Thyroid gland (tissue), 4 donors: ENCODE measurements around the gene CCSER1. TPM values are rescaled to one million over a fixed set of nuclear protein-coding genes. Genes with fewer than 3 reads are reported as not detected.

Experiments
- DNase-seq, 2 donors: peaks; one replicate each; pipeline ENCODE4 v3.0.0-alpha.2; 2019
- H3K27ac ChIP-seq, 3 donors: fragments of 200-600 bp; sonication (generic); 1 replicate in 2 of 3; 2 replicates in 1 of 3; pipeline ENCODE4 v1.5.1; 2016 to 2019; ENCODE audit warnings: mild to moderate bottlenecking in 1 of 3, moderate library complexity in 1 of 3
- H3K27me3 ChIP-seq: fragments of 200-600 bp; sonication (generic); one replicate; pipeline ENCODE4 v1.5.1; 2019
- H3K36me3 ChIP-seq, 2 donors: fragments of 200-600 bp; sonication (generic); one replicate each; pipeline ENCODE4 v1.5.1; 2016 to 2019
- H3K4me1 ChIP-seq, 2 donors: fragments of 200-600 bp; sonication (generic); one replicate each; pipeline ENCODE4 v1.5.1; 2017 to 2019
- H3K4me3 ChIP-seq, 3 donors: fragments of 200-600 bp; sonication (generic); replicated peaks in 1 of 3; 1 replicate in 2 of 3; 2 replicates in 1 of 3; pipeline ENCODE4 v1.5.1; 2016; ENCODE audit warnings: mild to moderate bottlenecking in 1 of 3
- H3K9me3 ChIP-seq: fragments of 200-600 bp; sonication (generic); one replicate; pipeline ENCODE4 v1.5.1; 2017
- POLR2A ChIP-seq, 2 donors: fragments of 450-650 bp; IDR thresholded peaks; one replicate each; pipeline ENCODE4 v1.6.1; 2017; ENCODE audit warnings: antibody characterized with exemption in 2 of 2, mild to moderate bottlenecking in 2 of 2, moderate library complexity in 1 of 2
- WGBS, 2 donors: methylation state at CpG; one replicate each; pipeline ENCODE4 v1.1.5; 2017; 5-methylcytosine and 5-hydroxymethylcytosine counted together
- intact Hi-C: fragments of 100-400 bp; cut with DNase I; formaldehyde crosslinking; loops from one replicate; pipeline ENCODE4 v1.15.1; 2023
- total RNA-seq, 4 donors: library from RNA; depleted of rRNA; stranded (reverse); fragments of >200 nt; gene quantifications; one replicate each; pipeline ENCODE4 v1.2.3, GENCODE V29; 2016
- TF ChIP-seq, protein P1 (sequence below), 6 experiments: fragments of 200-600 bp in 3 of 6; fragments of 450-650 bp in 3 of 6; sonication (generic) in 3 of 6; IDR thresholded peaks; one replicate each; pipeline ENCODE4 v1.5.1; 2016 to 2019; ENCODE audit warnings: antibody characterized with exemption in 6 of 6, mild to moderate bottlenecking in 2 of 6, inconsistent platforms in 1 of 6, moderate library complexity in 1 of 6

Gene CCSER1
- total RNA-seq, 4 donors from 2014 or later = 37.7 to 52.3 (median 43.3) TPM

DNA sequence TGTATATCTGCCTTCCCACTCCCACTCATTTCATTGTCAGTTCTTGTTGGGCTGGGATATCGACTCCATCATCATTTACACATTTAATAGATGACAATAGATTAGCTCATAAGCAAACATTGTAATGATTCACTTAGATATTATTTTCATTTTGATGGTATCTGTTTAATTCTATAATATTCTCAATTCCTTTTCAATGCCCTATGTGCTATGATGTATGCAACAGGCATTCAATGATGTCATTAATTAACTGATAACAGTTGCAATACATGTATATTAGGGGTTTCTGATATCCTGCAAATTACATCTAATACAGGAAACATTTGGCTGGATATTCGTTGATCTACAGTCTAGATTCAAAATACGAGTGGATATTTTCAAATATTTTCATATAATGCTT lies 850.5 kb downstream of the CCSER1 start:
- Histone ChIP-seq H3K9me3 (no peaks in the 10 kb centered on the region), H3K36me3 (no peaks in the 10 kb centered on the region), H3K4me1 (no peaks in the 10 kb centered on the region), H3K4me3 (no peak overlapping the region), H3K27me3 (no peaks in the 10 kb centered on the region), H3K27ac (no peak overlapping the region)
- 84 to 86% methylated on average over 3 of the region's 3 CpGs for WGBS, 2 donors
- no peak for DNase-seq
- intact Hi-C loops = no loop called here
- TF ChIP-seq, protein P1, sequence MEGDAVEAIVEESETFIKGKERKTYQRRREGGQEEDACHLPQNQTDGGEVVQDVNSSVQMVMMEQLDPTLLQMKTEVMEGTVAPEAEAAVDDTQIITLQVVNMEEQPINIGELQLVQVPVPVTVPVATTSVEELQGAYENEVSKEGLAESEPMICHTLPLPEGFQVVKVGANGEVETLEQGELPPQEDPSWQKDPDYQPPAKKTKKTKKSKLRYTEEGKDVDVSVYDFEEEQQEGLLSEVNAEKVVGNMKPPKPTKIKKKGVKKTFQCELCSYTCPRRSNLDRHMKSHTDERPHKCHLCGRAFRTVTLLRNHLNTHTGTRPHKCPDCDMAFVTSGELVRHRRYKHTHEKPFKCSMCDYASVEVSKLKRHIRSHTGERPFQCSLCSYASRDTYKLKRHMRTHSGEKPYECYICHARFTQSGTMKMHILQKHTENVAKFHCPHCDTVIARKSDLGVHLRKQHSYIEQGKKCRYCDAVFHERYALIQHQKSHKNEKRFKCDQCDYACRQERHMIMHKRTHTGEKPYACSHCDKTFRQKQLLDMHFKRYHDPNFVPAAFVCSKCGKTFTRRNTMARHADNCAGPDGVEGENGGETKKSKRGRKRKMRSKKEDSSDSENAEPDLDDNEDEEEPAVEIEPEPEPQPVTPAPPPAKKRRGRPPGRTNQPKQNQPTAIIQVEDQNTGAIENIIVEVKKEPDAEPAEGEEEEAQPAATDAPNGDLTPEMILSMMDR (IDR thresholded peaks at IDR 0.05) = no peak
- TF ChIP-seq POLR2A (IDR thresholded peaks at IDR 0.05) = no peak

DNA sequence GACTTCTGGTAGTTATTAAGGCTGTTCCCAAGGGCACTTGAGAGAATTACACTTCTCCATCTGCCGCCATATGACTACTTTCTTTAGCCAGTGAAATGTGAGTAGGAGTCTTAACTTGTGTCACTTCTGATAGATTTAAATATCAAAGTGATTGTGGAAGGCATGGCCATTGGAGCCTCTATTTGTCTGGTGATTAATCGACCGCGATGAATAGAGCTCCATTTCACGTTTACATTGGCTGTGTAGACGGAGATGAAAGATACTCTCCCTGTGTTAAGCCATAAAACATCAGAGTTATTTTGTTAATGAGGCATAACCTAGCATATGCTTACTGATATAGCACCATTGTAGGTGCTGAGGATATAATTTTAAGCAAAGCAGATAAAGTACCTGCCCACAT lies 852.4 kb downstream of the CCSER1 start:
- 83 to 88% methylated on average over 6 of the region's 6 CpGs for WGBS, 2 donors
- intact Hi-C loops = no loop called here
- TF ChIP-seq, protein P1 (IDR thresholded peaks at IDR 0.05) = no peak
- no peak for TF ChIP-seq POLR2A (IDR thresholded peaks at IDR 0.05)

DNA sequence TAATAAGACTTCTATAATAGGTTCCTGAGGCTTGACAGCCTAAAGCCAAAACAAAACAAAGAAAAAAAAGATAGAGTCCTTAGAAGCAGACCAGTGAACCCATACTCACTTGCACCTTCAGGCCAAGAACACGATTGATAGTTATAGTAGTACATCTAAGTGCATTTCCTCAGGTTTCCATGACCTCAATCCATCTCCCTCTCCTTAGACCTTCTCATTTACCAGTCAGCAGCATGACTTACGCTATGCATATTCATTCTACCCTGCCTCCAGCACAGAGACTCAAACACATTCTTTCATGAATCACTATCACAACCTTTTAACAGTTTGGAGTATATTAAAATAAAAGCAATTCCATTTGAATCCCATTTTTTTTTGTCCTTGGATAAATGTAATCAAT lies 855.6 kb downstream of the CCSER1 start:
- 58 to 68% methylated on average over 2 of the region's 2 CpGs for WGBS, 2 donors
- Histone ChIP-seq H3K36me3 (no peaks in the 10 kb centered on the region), H3K4me1 (no peaks in the 10 kb centered on the region), H3K4me3 (no peak overlapping the region), H3K27me3 (no peaks in the 10 kb centered on the region), H3K27ac (no peak overlapping the region), H3K9me3 (no peaks in the 10 kb centered on the region)
- intact Hi-C loops = no loop called here
- no peak for TF ChIP-seq POLR2A (IDR thresholded peaks at IDR 0.05)
- TF ChIP-seq, protein P1 (IDR thresholded peaks at IDR 0.05) = no peak
- no peak for DNase-seq

More for the DNA sequence above, 852.4 kb downstream of the CCSER1 start:
- Histone ChIP-seq H3K4me1 (no peaks in the 10 kb centered on the region), H3K36me3 (no peaks in the 10 kb centered on the region), H3K9me3 (no peaks in the 10 kb centered on the region), H3K27ac (no peak overlapping the region), H3K27me3 (no peaks in the 10 kb centered on the region), H3K4me3 (no peak overlapping the region)
- DNase-seq = no peak

DNA sequence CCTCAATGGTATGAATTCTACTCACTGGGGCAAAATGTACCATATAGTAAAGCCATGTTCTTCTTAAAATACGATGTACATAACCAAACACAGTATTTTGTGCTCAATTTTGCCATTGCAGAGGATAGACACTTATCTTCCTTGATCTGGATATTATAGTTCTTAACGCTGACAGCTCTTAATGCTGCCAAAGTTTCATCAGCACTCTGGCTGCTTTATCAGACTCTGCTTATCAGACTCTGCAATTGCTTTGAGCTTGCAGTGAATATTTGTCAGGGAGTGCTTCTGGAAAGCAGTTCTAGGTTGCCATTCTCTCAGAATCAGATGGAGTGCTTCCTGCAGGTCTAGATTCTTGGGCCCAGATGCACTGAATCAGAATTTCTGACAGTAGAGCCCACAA lies 863.1 kb downstream of the CCSER1 start:
- no peaks in the 10 kb centered on the region for H3K36me3 ChIP-seq
- WGBS, 2 donors = 78 to 84% methylated on average over 2 of the region's 2 CpGs

DNA sequence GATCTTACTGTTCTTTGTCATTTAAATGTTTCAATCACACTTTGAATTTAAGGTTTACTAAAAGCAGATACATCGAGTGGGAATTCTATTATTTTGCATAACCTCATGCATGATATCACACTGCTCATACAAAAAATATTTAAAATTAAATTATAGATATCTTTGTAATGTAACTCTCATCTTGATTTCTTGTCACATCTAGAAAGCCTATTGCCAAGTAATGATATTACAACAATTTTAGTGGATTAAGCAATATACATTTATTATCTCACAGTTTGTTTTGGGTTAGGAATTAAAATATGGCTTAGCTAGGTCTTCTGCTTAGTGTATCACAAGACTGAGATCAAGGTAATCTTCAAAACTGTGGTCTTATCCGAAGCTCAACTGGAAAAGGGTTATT lies 865.0 kb downstream of the CCSER1 start:
- DNase-seq = no peak
- Histone ChIP-seq H3K27ac (no peak overlapping the region), H3K36me3 (no peaks in the 10 kb centered on the region), H3K27me3 (no peaks in the 10 kb centered on the region), H3K4me3 (no peak overlapping the region), H3K9me3 (no peaks in the 10 kb centered on the region), H3K4me1 (no peaks in the 10 kb centered on the region)
- TF ChIP-seq, protein P1 (IDR thresholded peaks at IDR 0.05) = no peak
- no peak for TF ChIP-seq POLR2A (IDR thresholded peaks at IDR 0.05)
- 74 to 83% methylated on average over 2 of the region's 2 CpGs for WGBS, 2 donors
- intact Hi-C loops = no loop called here

More for the DNA sequence above, 863.1 kb downstream of the CCSER1 start:
- H3K4me3 ChIP-seq = no peak overlapping the region
- TF ChIP-seq, protein P1 (IDR thresholded peaks at IDR 0.05) = no peak
- TF ChIP-seq POLR2A (IDR thresholded peaks at IDR 0.05) = no peak
- no peaks in the 10 kb centered on the region for H3K27me3 ChIP-seq
- H3K4me1 ChIP-seq = no peaks in the 10 kb centered on the region
- intact Hi-C loops = no loop called here
- H3K9me3 ChIP-seq = no peaks in the 10 kb centered on the region
- no peak overlapping the region for H3K27ac ChIP-seq
- no peak for DNase-seq
